Fibroblast of lung (primary cell): ENCODE measurements around the gene GAK.

Source experiments
- CTCF ChIP-seq, 2 donors: IDR thresholded peaks in 1 of 2; conservative IDR thresholded peaks in 1 of 2; 1 replicate in 1 of 2; 2 replicates in 1 of 2; pipeline ENCODE4 v1.5.1; 2011 to 2012; ENCODE audit warnings: low read length in 2 of 2, control low read depth in 1 of 2, inconsistent platforms in 1 of 2, low read depth in 1 of 2, mild to moderate bottlenecking in 1 of 2
- EZH2 ChIP-seq: IDR thresholded peaks from 2 replicates; pipeline ENCODE4 v1.5.1; 2012; ENCODE audit warnings: low read length, control low read depth, mild to moderate bottlenecking; ENCODE audit errors: missing control alignments

GRCh38 chr4:825063-825970 is 106.8 kb downstream of the GAK start:
- TF ChIP-seq CTCF (conservative IDR thresholded peaks at IDR 0.05 in 1 of 2, IDR thresholded peaks at IDR 0.05 in 1 of 2; ENCODE audit: low read depth in 1 of 2, low read length in 2 of 2) = no peak
- TF ChIP-seq EZH2 = peak; percentile 76
